Mesodermal cell (in vitro differentiated cells): ENCODE results near the gene HSPG2. TPM values are rescaled to one million over a fixed set of nuclear protein-coding genes. Genes with fewer than 3 reads are reported as not detected.
"Not testable (repeated sequence)": the region's sequence is repeated elsewhere in the genome, so short reads cannot be mapped to it uniquely, and the experiment has no call there.

Experiments used
- H3K27ac ChIP-seq: 2 replicates; pipeline ENCODE4 v1.7.0; 2013; ENCODE audit warnings: mild to moderate bottlenecking, low read depth, low read length, moderate library complexity; ENCODE audit not compliant: severe bottlenecking
- H3K36me3 ChIP-seq: 2 replicates; pipeline ENCODE4 v1.7.1; 2013; ENCODE audit warnings: mild to moderate bottlenecking, low read length, moderate library complexity; ENCODE audit not compliant: control insufficient read depth, insufficient read depth
- H3K4me1 ChIP-seq: one replicate; pipeline ENCODE4 v1.7.1; 2013; ENCODE audit warnings: mild to moderate bottlenecking, low read length; ENCODE audit not compliant: insufficient read depth, control insufficient read depth, poor library complexity, severe bottlenecking
- H3K4me3 ChIP-seq: 2 replicates; pipeline ENCODE4 v1.7.0; 2013; ENCODE audit warnings: low read length, control low read depth, mild to moderate bottlenecking; ENCODE audit not compliant: insufficient read depth, poor library complexity, severe bottlenecking; ENCODE audit errors: extremely low read depth
- H3K9me3 ChIP-seq: 2 replicates; pipeline ENCODE4 v1.7.1; 2013; ENCODE audit warnings: mild to moderate bottlenecking, low read length, moderate library complexity; ENCODE audit not compliant: control insufficient read depth
- WGBS, 2 experiments: methylation state at CpG; one replicate each; pipeline ENCODE4 v1.1.5; 2013; ENCODE audit warnings: missing lambda C conversion rate in 2 of 2; ENCODE audit not compliant: insufficient coverage in 2 of 2; 5-methylcytosine and 5-hydroxymethylcytosine counted together
- polyA plus RNA-seq, 2 experiments: library from polyadenylated mRNA; stranded (reverse); fragments of 50-300 nt; gene quantifications; one replicate each; pipeline ENCODE4 v1.2.3, GENCODE V29; 2013

HSPG2 gene
- polyA plus RNA-seq (2013, experiment 1 of 2), result 162 TPM
- 102 TPM for polyA plus RNA-seq (2013, experiment 2 of 2)

- Histone ChIP-seq H3K36me3 (peaks cover 4% of the 10 kb centered on the region), H3K9me3 (no peaks in the 10 kb centered on the region), H3K27ac (peak within 1 kb of the TSS; percentile 64), H3K4me3 (peak within 1 kb of the TSS; percentile 84), H3K4me1 (peaks cover 63% of the 10 kb centered on the region)
- 0% methylated on average over 2 of the region's 52 CpGs; no CpG with 5 or more reads in 1 of the 2 experiments for WGBS, 2 experiments
Observed at GRCh38 chr1:21937034-21937371, at the start of gene HSPG2. Gene HSPG2 (minus strand): TSS chr1:21937310. CDS start chr1:21937217, 93 bp downstream.

- 100% methylated on average over 3 to 4 of the region's 12 CpGs for WGBS, 2 experiments
- H3K27ac ChIP-seq, H3K4me3 ChIP-seq, H3K9me3 ChIP-seq, H3K4me1 ChIP-seq, H3K36me3 ChIP-seq: not testable (repeated sequence)
Observed at GRCh38 chr1:21986386-21986785, 49.3 kb upstream of the HSPG2 start.

GRCh38 chr1:21985893-21986292, 48.8 kb upstream of the HSPG2 start:
- not testable (repeated sequence) for H3K9me3 ChIP-seq, H3K36me3 ChIP-seq, H3K4me3 ChIP-seq, H3K4me1 ChIP-seq, H3K27ac ChIP-seq
- 83% methylated on average over 1 of the region's 5 CpGs; no CpG with 5 or more reads in 1 of the 2 experiments for WGBS, 2 experiments

- not testable (repeated sequence) for H3K9me3 ChIP-seq, H3K27ac ChIP-seq, H3K4me3 ChIP-seq, H3K36me3 ChIP-seq, H3K4me1 ChIP-seq
- no CpG with 5 or more reads among the region's 15 CpGs for WGBS, 2 experiments
Observed at GRCh38 chr1:21983539-21983938, 46.4 kb upstream of the HSPG2 start.

GRCh38 chr1:21982122-21982521, 45.0 kb upstream of the HSPG2 start:
- WGBS, 2 experiments, result 86 to 94% methylated on average over 5 to 6 of the region's 6 CpGs
- not testable (repeated sequence) for H3K4me3 ChIP-seq, H3K9me3 ChIP-seq, H3K4me1 ChIP-seq, H3K36me3 ChIP-seq, H3K27ac ChIP-seq

- not testable (repeated sequence) for H3K4me3 ChIP-seq, H3K9me3 ChIP-seq, H3K27ac ChIP-seq, H3K4me1 ChIP-seq, H3K36me3 ChIP-seq
- 93 to 100% methylated on average over 2 of the region's 4 CpGs for WGBS, 2 experiments
Observed at GRCh38 chr1:21981253-21981652, 44.1 kb upstream of the HSPG2 start.

GRCh38 chr1:21980515-21981220, 43.6 kb upstream of the HSPG2 start:
- H3K36me3 ChIP-seq, H3K4me3 ChIP-seq, H3K27ac ChIP-seq, H3K9me3 ChIP-seq, H3K4me1 ChIP-seq: not testable (repeated sequence)
- WGBS, 2 experiments, result 76 to 81% methylated on average over 12 to 14 of the region's 21 CpGs

- 92 to 93% methylated on average over 10 to 11 of the region's 11 CpGs for WGBS, 2 experiments
- H3K36me3 ChIP-seq, H3K4me1 ChIP-seq, H3K9me3 ChIP-seq, H3K4me3 ChIP-seq, H3K27ac ChIP-seq: not testable (repeated sequence)
Observed at GRCh38 chr1:21978209-21978608, 41.1 kb upstream of the HSPG2 start.

- WGBS, 2 experiments, result 91 to 92% methylated on average over 4 to 5 of the region's 9 CpGs
- H3K4me3 ChIP-seq, H3K36me3 ChIP-seq, H3K4me1 ChIP-seq, H3K9me3 ChIP-seq, H3K27ac ChIP-seq: not testable (repeated sequence)
Observed at GRCh38 chr1:21976703-21977239, 39.7 kb upstream of the HSPG2 start, which contains the start of gene CELA3B. Gene CELA3B (plus strand): TSS chr1:21977022. CDS start chr1:21977040, 18 bp downstream.

- H3K36me3 ChIP-seq, H3K27ac ChIP-seq, H3K4me1 ChIP-seq, H3K9me3 ChIP-seq, H3K4me3 ChIP-seq: not testable (repeated sequence)
- 84 to 100% methylated on average over 3 of the region's 9 CpGs for WGBS, 2 experiments
Observed at GRCh38 chr1:21975296-21975695, 38.2 kb upstream of the HSPG2 start.

GRCh38 chr1:21974699-21975098, 37.6 kb upstream of the HSPG2 start:
- WGBS, 2 experiments, result 100% methylated on average over 1 of the region's 6 CpGs; no CpG with 5 or more reads in 1 of the 2 experiments
- H3K9me3 ChIP-seq, H3K36me3 ChIP-seq, H3K27ac ChIP-seq, H3K4me3 ChIP-seq, H3K4me1 ChIP-seq: not testable (repeated sequence)
